ENCODE data around the gene HBG1.

HBG1 gene

DNA sequence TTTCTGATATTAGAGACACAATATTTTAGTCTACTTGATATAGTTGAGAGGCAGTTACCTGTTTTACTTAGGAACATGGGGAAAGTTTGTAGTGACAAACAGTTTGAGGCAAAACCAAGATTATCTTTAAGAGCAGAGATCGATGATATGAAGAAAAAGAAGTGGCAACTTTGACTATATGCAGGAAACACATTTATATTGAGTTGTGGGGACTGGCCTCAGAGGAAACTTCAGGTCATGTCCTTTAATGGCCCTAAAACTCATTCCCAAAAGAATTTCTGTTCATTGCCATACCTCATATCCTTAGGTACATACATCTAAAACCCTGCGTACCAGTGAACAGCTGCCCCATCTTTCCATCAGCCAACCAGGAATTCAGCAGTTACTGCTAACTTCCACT lies 4.5 kb downstream of the HBG1 start:
- no peak for ATAC-seq
- TF ChIP-seq ARNTL (CRISPR knock-in tag; IDR thresholded peaks at IDR 0.05; ENCODE audit: borderline replicate concordance, low read depth) (no peak), CSDC2 (CRISPR knock-in tag; IDR thresholded peaks at IDR 0.05) (no peak), OSR1 (CRISPR knock-in tag; IDR thresholded peaks at IDR 0.05) (no peak), PATZ1 (CRISPR knock-in tag; IDR thresholded peaks at IDR 0.05; ENCODE audit: borderline replicate concordance) (no peak), PPARA (CRISPR knock-in tag; IDR thresholded peaks at IDR 0.05; ENCODE audit: borderline replicate concordance) (no peak), ZNF70 (CRISPR knock-in tag; IDR thresholded peaks at IDR 0.05) (no peak), SNAI2 (CRISPR knock-in tag; IDR thresholded peaks at IDR 0.05) (no peak), ZFP30 (CRISPR knock-in tag; IDR thresholded peaks at IDR 0.05) (no peak), TOX (CRISPR knock-in tag; IDR thresholded peaks at IDR 0.05; ENCODE audit: borderline replicate concordance) (no peak), TCF4 (CRISPR knock-in tag; IDR thresholded peaks at IDR 0.05; ENCODE audit: borderline replicate concordance) (no peak), ZNF565 (CRISPR knock-in tag; conservative IDR thresholded peaks at IDR 0.05; ENCODE audit: low read depth) (no peak)
- TF ChIP-seq, protein P1, sequence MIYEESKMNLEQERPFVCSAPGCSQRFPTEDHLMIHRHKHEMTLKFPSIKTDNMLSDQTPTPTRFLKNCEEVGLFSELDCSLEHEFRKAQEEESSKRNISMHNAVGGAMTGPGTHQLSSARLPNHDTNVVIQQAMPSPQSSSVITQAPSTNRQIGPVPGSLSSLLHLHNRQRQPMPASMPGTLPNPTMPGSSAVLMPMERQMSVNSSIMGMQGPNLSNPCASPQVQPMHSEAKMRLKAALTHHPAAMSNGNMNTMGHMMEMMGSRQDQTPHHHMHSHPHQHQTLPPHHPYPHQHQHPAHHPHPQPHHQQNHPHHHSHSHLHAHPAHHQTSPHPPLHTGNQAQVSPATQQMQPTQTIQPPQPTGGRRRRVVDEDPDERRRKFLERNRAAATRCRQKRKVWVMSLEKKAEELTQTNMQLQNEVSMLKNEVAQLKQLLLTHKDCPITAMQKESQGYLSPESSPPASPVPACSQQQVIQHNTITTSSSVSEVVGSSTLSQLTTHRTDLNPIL (CRISPR knock-in tag; IDR thresholded peaks at IDR 0.05; ENCODE audit: low read depth): no peak
- TF ChIP-seq, protein P2, sequence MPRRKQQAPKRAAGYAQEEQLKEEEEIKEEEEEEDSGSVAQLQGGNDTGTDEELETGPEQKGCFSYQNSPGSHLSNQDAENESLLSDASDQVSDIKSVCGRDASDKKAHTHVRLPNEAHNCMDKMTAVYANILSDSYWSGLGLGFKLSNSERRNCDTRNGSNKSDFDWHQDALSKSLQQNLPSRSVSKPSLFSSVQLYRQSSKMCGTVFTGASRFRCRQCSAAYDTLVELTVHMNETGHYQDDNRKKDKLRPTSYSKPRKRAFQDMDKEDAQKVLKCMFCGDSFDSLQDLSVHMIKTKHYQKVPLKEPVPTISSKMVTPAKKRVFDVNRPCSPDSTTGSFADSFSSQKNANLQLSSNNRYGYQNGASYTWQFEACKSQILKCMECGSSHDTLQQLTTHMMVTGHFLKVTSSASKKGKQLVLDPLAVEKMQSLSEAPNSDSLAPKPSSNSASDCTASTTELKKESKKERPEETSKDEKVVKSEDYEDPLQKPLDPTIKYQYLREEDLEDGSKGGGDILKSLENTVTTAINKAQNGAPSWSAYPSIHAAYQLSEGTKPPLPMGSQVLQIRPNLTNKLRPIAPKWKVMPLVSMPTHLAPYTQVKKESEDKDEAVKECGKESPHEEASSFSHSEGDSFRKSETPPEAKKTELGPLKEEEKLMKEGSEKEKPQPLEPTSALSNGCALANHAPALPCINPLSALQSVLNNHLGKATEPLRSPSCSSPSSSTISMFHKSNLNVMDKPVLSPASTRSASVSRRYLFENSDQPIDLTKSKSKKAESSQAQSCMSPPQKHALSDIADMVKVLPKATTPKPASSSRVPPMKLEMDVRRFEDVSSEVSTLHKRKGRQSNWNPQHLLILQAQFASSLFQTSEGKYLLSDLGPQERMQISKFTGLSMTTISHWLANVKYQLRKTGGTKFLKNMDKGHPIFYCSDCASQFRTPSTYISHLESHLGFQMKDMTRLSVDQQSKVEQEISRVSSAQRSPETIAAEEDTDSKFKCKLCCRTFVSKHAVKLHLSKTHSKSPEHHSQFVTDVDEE (CRISPR knock-in tag; IDR thresholded peaks at IDR 0.05): no peak

DNA sequence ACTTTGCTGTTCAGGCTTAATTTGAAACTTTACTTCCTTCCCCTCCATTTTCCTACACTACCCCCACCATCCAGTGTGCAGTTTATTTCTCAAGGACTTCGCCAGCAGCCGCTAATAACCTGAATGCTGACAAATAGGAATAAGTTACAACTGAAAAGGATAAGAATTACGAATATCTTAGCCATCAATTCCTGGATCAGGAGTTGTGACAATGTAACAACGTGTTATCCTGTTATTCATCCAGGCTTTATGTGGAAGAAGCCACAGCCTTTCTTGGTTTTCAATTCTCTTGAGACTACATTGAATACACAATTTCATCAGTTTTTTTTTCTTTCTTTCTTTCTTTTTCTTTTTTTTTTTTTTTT lies 5.9 kb downstream of the HBG1 start:
- no peak for ATAC-seq
- TF ChIP-seq TOX (CRISPR knock-in tag; IDR thresholded peaks at IDR 0.05; ENCODE audit: borderline replicate concordance) (no peak), TCF4 (CRISPR knock-in tag; IDR thresholded peaks at IDR 0.05; ENCODE audit: borderline replicate concordance) (no peak), ZFP30 (CRISPR knock-in tag; IDR thresholded peaks at IDR 0.05) (no peak)

DNA sequence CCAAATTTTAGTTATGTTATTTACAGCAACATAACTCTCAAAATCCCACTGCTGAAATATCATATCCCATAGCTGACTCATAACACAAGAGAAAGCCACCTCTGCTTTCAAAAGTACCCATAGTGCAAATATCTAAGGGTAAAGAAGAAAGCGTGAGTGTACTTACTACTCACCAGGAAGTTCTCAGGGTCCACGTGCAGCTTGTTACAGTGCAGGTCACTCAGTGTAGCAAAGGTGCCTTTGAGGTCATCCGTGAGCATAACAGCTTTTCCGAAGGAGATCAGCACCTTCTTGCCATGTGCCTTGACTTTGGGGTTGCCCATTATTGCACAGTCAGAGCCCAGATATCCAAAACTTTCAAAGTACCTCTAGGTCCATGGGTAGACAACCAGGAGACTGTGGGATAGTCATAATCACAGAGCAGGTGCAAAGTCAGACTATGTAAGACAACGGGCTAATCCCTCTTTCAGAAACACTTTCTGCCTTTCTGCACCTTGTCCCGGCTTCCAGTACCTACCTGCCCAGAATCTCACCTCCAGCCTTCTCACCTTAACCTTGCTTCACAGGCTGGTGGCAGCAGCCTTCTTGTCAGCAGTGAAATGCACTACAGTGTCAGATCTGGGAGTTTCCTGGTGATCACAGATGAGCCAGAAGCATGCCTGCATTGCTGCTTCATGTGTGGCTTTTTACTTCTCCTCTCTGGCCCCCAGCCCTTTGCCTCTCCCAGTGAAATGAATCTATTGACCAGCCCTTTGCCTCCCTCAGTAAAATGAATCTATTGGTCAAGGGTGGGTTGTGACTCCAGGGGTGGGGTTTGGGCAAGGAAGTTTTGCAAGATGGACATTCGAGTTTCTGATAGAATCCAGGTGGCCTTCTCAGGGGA lies 6.5 kb downstream of the HBG1 start:
- TF ChIP-seq ZC3H10 (CRISPR knock-in tag; IDR thresholded peaks at IDR 0.05) (no peak), RARB (CRISPR knock-in tag; IDR thresholded peaks at IDR 0.05) (no peak), TOX (CRISPR knock-in tag; IDR thresholded peaks at IDR 0.05; ENCODE audit: borderline replicate concordance) (no peak), OSR1 (CRISPR knock-in tag; IDR thresholded peaks at IDR 0.05) (no peak)
- TF ChIP-seq, protein P2 (CRISPR knock-in tag; IDR thresholded peaks at IDR 0.05): no peak
- ATAC-seq: no peak

- ATAC-seq: no peak
Observed at GRCh38 chr11:5242208-5242607, 7.4 kb downstream of the HBG1 start.

More at GRCh38 chr11:5242208-5242607, 7.4 kb downstream of the HBG1 start:
- no peak for TF ChIP-seq CSDC2 (CRISPR knock-in tag; IDR thresholded peaks at IDR 0.05)
- TF ChIP-seq ESRRG (CRISPR knock-in tag; IDR thresholded peaks at IDR 0.05): no peak
- no peak for TF ChIP-seq ARNTL (CRISPR knock-in tag; IDR thresholded peaks at IDR 0.05; ENCODE audit: borderline replicate concordance, low read depth)
- TF ChIP-seq PPARA (CRISPR knock-in tag; IDR thresholded peaks at IDR 0.05; ENCODE audit: borderline replicate concordance): no peak

All from SK-N-SH treated with all-trans-retinoic acid at 6 μM for 48 hours (cell line).